NCI-H1417 treated with DMSO at 0.1 percent for 48 hours (cell line): Measurements from ENCODE around the gene ZNF304.
"Not testable (repeated sequence)": the region's sequence is repeated elsewhere in the genome, so short reads cannot be mapped to it uniquely, and the experiment has no call there.

ENCODE experiments used
- DNase-seq: peaks from one replicate; lab custom pipeline; 2025; lab: John Stamatoyannopoulos, UW

The ZNF304 gene

DNA sequence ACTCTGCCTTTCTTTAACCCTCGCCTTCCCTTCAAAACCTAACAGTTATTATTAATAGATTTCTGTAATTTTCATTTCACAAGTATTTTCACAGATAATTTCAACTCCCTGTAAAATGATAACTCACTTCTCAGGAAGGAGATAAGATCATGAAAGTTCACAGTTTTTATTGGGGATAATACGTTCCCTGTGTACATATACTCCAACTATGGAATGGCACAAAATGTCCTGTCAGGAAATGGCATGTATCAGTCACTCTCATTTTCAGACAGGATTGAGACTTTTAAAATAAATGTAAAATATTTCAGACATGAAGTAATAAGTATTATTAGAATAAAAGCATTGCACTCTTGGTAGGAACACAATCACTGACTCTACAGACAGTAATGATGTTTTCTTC is 11.3 kb downstream of the ZNF304 start:
- DNase-seq, result no peak

DNA sequence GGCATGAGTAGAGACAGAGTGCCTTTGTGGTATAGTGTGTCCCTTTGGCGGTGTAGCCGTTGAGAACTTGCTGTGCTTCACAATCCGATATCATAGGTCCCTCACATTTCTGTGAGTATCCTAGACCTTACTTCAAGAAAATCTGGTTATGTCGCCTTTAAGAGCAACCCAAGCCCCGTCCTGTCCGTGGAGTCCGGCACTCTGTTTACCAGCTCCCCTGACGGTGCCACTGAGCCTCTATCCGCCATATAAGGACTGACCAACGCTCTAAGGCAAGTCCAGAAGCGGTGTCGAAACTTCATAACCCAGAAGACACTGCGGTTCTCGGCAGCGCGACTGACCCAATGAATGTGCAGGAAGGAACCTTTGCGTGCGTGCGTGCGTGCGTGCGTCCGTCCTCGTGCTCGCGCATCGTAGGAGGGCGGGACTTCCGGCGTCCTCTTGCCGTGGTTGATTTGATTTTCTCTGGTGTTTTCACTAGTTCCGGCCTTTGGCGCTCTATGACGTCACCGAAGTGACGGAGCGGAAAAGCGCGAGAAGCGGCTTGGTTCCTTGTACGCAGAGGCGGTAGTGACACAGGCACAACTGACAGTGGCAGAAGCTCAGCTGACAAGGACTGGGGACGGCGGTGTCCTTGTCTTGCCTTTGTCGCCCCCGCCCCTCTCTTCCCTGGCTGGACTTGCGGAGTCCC is 12.1 kb downstream of the ZNF304 start, which contains the start of the genes TRAPPC2B and ZNF547:
TSS of gene TRAPPC2B (plus strand) at position 555 of the 691 bp plus-strand sequence. CDS start 1,283 bp downstream, outside the sequence.
TSS of gene ZNF547 (plus strand) at position 555 of the 691 bp plus-strand sequence. CDS start 5,005 bp downstream, outside the sequence.
- peak; percentile 88 for DNase-seq

DNA sequence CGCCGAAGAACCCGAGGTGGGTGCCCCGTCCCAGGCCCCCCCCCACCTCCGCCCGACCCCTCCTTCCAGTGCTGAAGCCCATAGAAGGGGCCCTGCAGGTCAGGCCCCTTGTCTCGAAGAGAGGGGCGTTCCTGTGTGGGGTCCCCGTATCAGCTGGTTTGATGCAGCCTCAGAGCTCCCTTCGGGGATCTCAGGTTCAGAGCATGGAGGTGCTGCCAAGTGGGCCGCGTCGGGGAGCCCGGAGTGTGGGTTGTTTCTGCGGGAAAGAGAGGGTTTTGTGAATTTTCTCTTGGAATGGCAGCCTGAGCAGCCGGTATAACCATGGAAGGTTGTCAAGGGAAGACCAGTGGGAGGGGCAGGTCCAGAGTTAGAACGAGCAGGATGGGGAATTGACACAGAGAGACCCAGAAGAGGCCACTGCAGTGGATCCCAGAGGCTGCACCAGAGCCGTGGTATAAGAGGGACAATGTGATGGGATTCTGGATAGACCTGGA is 12.7 kb downstream of the ZNF304 start:
- no peak for DNase-seq

- no peak for DNase-seq
Observed at GRCh38 chr19:57366776-57367175, 15.7 kb downstream of the ZNF304 start.

DNA sequence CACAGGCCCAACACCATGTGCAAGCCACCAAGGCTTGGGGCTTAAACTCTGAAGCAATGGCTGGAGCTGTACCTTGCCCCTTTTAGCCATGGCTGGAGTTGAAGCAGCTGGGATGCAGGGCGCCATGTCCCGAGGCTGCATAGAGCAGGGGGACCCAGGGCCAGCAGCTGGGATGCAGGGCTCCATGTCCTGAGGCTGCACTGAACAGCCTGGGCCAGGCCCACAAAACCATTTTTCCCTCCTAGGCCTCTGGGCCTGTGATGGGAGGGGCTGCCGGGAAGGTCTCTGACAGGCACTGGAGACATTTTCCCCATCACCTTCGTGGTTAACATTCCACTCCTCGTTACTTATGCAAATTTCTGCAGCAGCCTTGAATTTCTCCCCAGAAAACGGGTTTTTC is 23.1 kb downstream of the ZNF304 start:
- DNase-seq, result no peak

DNA sequence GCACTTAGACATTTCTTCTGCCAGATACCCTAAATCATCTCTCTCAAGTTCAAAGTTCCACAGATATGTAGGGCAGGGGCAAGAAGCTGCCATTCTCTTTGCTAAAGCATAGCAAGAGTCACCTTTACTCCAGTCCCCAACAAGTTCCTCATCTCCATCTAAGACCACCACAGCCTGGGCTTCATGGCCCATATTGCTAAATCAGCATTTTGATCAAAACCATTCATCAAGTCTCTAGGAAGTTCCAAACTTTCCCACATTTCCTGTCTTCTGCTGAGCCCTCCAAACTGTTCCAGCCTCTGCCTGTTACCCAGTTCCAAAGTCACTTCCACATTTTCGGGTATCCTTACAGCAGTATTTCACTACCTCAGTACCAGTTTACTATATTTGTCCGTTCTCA is 23.6 kb downstream of the ZNF304 start:
- not testable (repeated sequence) for DNase-seq

DNA sequence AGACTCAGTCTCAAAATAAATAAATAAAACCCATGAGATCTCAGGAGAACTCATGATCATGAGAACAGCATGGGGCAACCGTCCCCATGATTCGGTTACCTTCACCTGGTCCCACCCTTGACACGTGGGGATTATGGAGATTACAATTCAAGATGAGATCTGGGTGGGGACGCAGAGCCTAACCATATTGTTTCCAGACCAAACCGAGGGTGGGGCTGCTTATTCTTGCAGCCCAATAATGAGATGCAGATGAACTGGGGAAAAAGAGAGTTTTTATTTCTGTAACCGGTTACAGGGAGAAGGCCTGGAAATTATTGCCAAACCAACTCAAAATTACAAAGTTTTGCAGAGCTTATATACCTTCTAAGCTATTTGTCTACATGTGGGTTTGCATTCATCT is 25.1 kb downstream of the ZNF304 start:
- no peak for DNase-seq

DNA sequence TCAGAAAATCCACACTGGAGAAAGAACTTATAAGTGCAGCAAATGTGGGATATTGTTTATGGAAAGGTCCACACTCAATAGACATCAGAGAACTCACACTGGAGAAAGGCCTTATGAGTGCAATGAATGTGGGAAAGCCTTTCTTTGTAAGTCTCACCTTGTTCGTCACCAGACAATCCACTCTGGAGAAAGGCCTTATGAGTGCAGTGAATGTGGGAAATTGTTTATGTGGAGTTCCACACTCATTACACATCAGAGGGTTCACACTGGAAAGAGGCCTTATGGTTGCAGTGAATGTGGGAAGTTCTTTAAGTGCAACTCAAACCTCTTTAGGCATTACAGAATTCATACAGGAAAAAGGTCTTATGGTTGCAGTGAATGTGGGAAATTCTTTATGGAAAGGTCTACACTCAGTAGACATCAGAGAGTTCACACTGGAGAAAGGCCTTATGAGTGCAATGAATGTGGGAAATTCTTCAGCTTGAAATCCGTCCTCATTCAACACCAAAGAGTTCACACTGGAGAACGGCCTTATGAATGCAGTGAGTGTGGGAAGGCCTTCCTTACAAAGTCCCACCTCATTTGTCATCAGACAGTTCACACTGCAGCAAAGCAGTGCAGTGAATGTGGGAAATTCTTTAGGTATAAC is 26.6 kb downstream of the ZNF304 start:
- no peak for DNase-seq

GRCh38 chr19:57380923-57381322 is 29.9 kb downstream of the ZNF304 start:
- no peak for DNase-seq

- DNase-seq, result no peak
Observed at GRCh38 chr19:57382806-57383488, 31.9 kb downstream of the ZNF304 start.

- no peak for DNase-seq
Observed at GRCh38 chr19:57389194-57389729, 38.2 kb downstream of the ZNF304 start.

GRCh38 chr19:57389730-57390598 is 38.9 kb downstream of the ZNF304 start, which contains the start of gene ZNF548:
ZNF548 (plus strand) TSS chr19:57389854; CDS start chr19:57390100, 246 bp downstream.
- peak; percentile 86 for DNase-seq

DNA sequence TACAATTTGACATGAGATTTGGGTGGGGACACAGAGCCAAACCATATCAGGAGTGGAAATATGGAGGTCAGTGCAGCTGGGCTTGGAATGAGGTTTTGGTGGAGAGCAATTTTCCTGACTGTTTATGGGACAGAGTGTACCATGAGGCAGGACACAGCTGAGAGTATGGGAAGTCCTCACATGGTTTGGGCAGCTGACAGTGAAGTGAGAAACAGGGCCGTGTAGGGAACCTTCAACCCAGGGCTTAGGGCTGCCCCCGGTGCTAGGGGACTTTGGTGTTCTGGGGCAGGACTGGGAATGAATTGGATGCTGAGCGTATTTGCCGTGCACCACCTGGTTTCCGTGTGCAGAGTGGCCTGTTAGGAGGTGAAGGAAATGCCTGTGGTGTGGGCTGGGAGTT is 44.6 kb downstream of the ZNF304 start:
- no peak for DNase-seq

- no peak for DNase-seq
Observed at GRCh38 chr19:57398868-57399267, 47.8 kb downstream of the ZNF304 start.

GRCh38 chr19:57403737-57404563 is 52.9 kb downstream of the ZNF304 start:
- DNase-seq, result no peak

- no peak for DNase-seq
Observed at GRCh38 chr19:57406516-57407123, 55.5 kb downstream of the ZNF304 start.
